Ascending aorta (tissue), 2 donors: ENCODE results near the gene HLA-DOB. TPM values are rescaled to one million over a fixed set of nuclear protein-coding genes. Genes with fewer than 3 reads are reported as not detected.

ENCODE experiments used
- DNase-seq, 2 donors: peaks; one replicate each; pipeline ENCODE4 v3.0.0-alpha.2; 2019; ENCODE audit warnings: low spot score in 2 of 2
- H3K27ac ChIP-seq, 2 donors: fragments of 200-600 bp; sonication (generic); one replicate each; pipeline ENCODE4 v1.5.1; 2016 to 2017; ENCODE audit warnings: mild to moderate bottlenecking in 1 of 2
- H3K27me3 ChIP-seq: fragments of 200-600 bp; sonication (generic); one replicate; pipeline ENCODE4 v1.5.1; 2017
- H3K36me3 ChIP-seq, 2 donors: fragments of 200-600 bp; sonication (generic); one replicate each; pipeline ENCODE4 v1.5.1; 2016
- H3K4me1 ChIP-seq, 2 donors: fragments of 200-600 bp; sonication (generic); one replicate each; pipeline ENCODE4 v1.5.1; 2016 to 2017; ENCODE audit warnings: mild to moderate bottlenecking in 1 of 2
- H3K4me3 ChIP-seq, 2 donors: fragments of 200-600 bp; sonication (generic); one replicate each; pipeline ENCODE4 v1.5.1; 2016 to 2017; ENCODE audit warnings: mild to moderate bottlenecking in 1 of 2
- H3K9me3 ChIP-seq, 2 donors: fragments of 200-600 bp; sonication (generic); one replicate each; pipeline ENCODE4 v1.5.1; 2016
- intact Hi-C: fragments of 100-400 bp; cut with DNase I; formaldehyde crosslinking; loops from one replicate; pipeline ENCODE4 v1.15.1; 2023
- total RNA-seq: library from RNA; depleted of rRNA; stranded (reverse); fragments of >200 nt; gene quantifications from one replicate; pipeline ENCODE4 v1.1.0, GENCODE V29; 2016
- TF ChIP-seq, protein P1 (sequence below), 3 experiments: fragments of 200-600 bp in 2 of 3; fragments of 450-650 bp in 1 of 3; sonication (generic) in 2 of 3; IDR thresholded peaks; one replicate each; pipeline ENCODE4 v1.5.1; 2016 to 2019; ENCODE audit warnings: antibody characterized with exemption in 3 of 3, mild to moderate bottlenecking in 1 of 3, moderate library complexity in 1 of 3

The HLA-DOB gene
- total RNA-seq, 1 donor from 2014 or later: not detected

DNA sequence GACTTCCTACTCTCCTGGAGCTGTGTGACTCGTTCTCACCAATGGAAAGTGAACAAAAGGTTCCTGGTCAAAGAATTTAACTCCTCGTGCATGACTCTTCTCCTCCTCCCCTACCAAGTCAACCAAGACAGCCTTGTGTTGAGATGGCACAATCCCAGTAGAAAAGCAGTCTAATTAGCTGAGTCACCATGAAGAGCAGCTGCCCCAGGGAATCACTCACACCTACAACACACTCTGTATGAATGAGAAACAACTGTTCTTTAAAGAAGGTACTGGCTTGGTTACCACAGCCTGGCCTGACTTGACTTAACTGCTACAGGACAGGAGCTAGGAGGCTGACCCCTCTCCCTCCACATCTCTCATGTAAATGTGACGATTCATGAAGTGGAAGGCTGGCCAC lies 2.9 kb upstream of the HLA-DOB start:
- intact Hi-C loops: no loop called here
- H3K4me3 ChIP-seq: no peak overlapping the region
- no peak overlapping the region for H3K27ac ChIP-seq
- H3K4me1 ChIP-seq: no peaks in the 10 kb centered on the region
- no peak for DNase-seq
- no peaks in the 10 kb centered on the region for H3K27me3 ChIP-seq
- TF ChIP-seq, protein P1, sequence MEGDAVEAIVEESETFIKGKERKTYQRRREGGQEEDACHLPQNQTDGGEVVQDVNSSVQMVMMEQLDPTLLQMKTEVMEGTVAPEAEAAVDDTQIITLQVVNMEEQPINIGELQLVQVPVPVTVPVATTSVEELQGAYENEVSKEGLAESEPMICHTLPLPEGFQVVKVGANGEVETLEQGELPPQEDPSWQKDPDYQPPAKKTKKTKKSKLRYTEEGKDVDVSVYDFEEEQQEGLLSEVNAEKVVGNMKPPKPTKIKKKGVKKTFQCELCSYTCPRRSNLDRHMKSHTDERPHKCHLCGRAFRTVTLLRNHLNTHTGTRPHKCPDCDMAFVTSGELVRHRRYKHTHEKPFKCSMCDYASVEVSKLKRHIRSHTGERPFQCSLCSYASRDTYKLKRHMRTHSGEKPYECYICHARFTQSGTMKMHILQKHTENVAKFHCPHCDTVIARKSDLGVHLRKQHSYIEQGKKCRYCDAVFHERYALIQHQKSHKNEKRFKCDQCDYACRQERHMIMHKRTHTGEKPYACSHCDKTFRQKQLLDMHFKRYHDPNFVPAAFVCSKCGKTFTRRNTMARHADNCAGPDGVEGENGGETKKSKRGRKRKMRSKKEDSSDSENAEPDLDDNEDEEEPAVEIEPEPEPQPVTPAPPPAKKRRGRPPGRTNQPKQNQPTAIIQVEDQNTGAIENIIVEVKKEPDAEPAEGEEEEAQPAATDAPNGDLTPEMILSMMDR (IDR thresholded peaks at IDR 0.05): no peak
- H3K36me3 ChIP-seq: no peaks in the 10 kb centered on the region
- H3K9me3 ChIP-seq: no peaks in the 10 kb centered on the region

DNA sequence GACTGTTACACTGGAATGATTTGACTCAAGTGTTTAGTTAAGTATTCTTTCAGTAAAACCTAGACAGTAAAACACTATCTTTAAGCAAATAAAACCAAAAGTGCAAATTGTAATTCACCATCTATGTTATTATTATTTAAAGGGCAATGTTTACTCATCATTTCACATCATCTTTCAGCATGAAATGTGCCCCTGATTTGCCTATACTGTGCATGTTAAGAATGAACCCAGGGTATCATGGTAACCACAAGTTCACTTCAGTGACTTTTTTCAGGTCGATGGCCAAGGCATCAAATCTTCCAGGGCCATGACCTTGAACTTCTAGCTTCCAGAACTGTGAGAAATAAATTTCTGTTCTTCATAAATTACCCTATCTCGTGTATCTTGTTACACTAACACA lies 2.1 kb upstream of the HLA-DOB start:
- intact Hi-C loops: no loop called here

GRCh38 chr6:32815996-32816395 lies 806 bp downstream of the HLA-DOB start:
- H3K27me3 ChIP-seq: no peaks in the 10 kb centered on the region
- H3K4me1 ChIP-seq: no peaks in the 10 kb centered on the region
- no peaks in the 10 kb centered on the region for H3K36me3 ChIP-seq
- TF ChIP-seq, protein P1 (IDR thresholded peaks at IDR 0.05): no peak
- no peak for DNase-seq
- no peak overlapping the region for H3K4me3 ChIP-seq
- no peaks in the 10 kb centered on the region for H3K9me3 ChIP-seq
- H3K27ac ChIP-seq: no peak overlapping the region
- intact Hi-C loops: no loop called here

More for the DNA sequence above, 2.1 kb upstream of the HLA-DOB start:
- Histone ChIP-seq H3K36me3 (no peaks in the 10 kb centered on the region), H3K27ac (no peak overlapping the region), H3K4me1 (no peaks in the 10 kb centered on the region), H3K9me3 (no peaks in the 10 kb centered on the region), H3K4me3 (no peak overlapping the region), H3K27me3 (no peaks in the 10 kb centered on the region)
- TF ChIP-seq, protein P1 (IDR thresholded peaks at IDR 0.05): no peak
- no peak for DNase-seq

DNA sequence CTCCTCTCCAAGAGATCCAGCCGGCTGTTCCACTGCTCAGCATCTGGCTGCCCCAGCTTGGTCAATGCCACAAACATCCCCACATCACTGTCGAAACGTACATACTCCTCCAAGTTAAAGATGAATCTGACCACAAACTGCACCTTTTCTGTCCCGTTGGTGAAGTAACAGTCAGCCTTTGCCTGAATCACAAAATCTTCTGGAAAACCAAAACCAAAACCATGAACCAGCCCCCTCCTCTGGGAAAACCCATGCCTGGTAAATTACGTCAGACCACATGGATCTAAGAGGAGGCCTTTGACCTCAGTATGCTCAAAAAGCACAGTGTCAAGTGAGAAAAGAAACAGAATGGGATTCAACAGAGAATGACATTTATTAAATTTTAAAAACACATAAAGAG lies 1.7 kb downstream of the HLA-DOB start:
- Histone ChIP-seq H3K36me3 (no peaks in the 10 kb centered on the region), H3K27ac (no peak overlapping the region), H3K4me1 (no peaks in the 10 kb centered on the region), H3K4me3 (no peak overlapping the region), H3K27me3 (no peaks in the 10 kb centered on the region), H3K9me3 (no peaks in the 10 kb centered on the region)
- DNase-seq: no peak
- intact Hi-C loops: no loop called here
- TF ChIP-seq, protein P1 (IDR thresholded peaks at IDR 0.05): no peak

GRCh38 chr6:32814145-32814544 lies 2.7 kb downstream of the HLA-DOB start:
- H3K36me3 ChIP-seq: no peaks in the 10 kb centered on the region
- no peak for DNase-seq
- intact Hi-C loops: no loop called here
- no peaks in the 10 kb centered on the region for H3K27me3 ChIP-seq
- no peak overlapping the region for H3K27ac ChIP-seq
- no peaks in the 10 kb centered on the region for H3K9me3 ChIP-seq
- H3K4me3 ChIP-seq: no peak overlapping the region
- TF ChIP-seq, protein P1 (IDR thresholded peaks at IDR 0.05): no peak
- no peaks in the 10 kb centered on the region for H3K4me1 ChIP-seq

DNA sequence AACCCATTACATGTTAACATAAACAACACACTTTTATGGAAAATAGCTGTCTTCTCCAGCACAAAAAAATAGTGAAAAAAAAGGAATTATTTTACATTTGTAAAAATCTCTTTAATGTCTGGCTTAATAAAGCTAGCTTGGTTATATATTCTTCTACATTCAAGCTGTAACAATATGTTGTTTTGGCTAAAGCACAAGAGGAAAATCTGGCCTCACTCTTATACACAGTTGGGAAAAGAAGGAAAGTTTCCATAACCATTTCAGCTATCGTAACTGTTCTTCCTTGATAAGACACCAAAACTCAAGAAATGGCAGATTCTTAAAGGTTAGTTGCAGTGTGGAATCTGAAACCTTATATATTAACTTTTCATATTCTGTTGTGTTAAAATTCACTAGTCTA lies 7.6 kb downstream of the HLA-DOB start:
- TF ChIP-seq, protein P1 (IDR thresholded peaks at IDR 0.05): no peak
- intact Hi-C loops: no loop called here
- DNase-seq: no peak
- no peaks in the 10 kb centered on the region for H3K9me3 ChIP-seq
- no peak overlapping the region for H3K27ac ChIP-seq
- H3K4me1 ChIP-seq: no peaks in the 10 kb centered on the region
- H3K36me3 ChIP-seq: no peaks in the 10 kb centered on the region
- no peak overlapping the region for H3K4me3 ChIP-seq
- no peaks in the 10 kb centered on the region for H3K27me3 ChIP-seq
